Glutamatergic neuron (in vitro differentiated cells): ENCODE data around the gene PGAP6. TPM values are rescaled to one million over a fixed set of nuclear protein-coding genes. Genes with fewer than 3 reads are reported as not detected.
"Not testable (repeated sequence)": the region's sequence is repeated elsewhere in the genome, so short reads cannot be mapped to it uniquely, and the experiment has no call there.

Experiments
- DNase-seq: peaks from one replicate; pipeline ENCODE4 v3.0.0; 2022
- H3K27ac Mint-ChIP-seq: one replicate; pipeline ENCODE4 v1.8.0; 2020; ENCODE audit warnings: mild to moderate bottlenecking, mixed read lengths, inconsistent platforms; ENCODE audit not compliant: unreplicated experiment
- H3K27me3 Mint-ChIP-seq: one replicate; pipeline ENCODE4 v1.8.0; 2020; ENCODE audit warnings: mild to moderate bottlenecking, moderate library complexity, mixed read lengths, inconsistent platforms; ENCODE audit not compliant: unreplicated experiment
- H3K36me3 Mint-ChIP-seq: one replicate; pipeline ENCODE4 v1.8.0; 2020; ENCODE audit warnings: mild to moderate bottlenecking, mixed read lengths, inconsistent platforms; ENCODE audit not compliant: unreplicated experiment
- H3K4me1 Mint-ChIP-seq: one replicate; pipeline ENCODE4 v1.8.0; 2020; ENCODE audit warnings: mild to moderate bottlenecking, low read depth, mixed read lengths, inconsistent platforms; ENCODE audit not compliant: unreplicated experiment
- H3K4me3 Mint-ChIP-seq: one replicate; pipeline ENCODE4 v1.8.0; 2020; ENCODE audit warnings: mild to moderate bottlenecking, mixed read lengths, inconsistent platforms; ENCODE audit not compliant: unreplicated experiment
- H3K9me3 Mint-ChIP-seq: one replicate; pipeline ENCODE4 v1.8.0; 2020; ENCODE audit warnings: mild to moderate bottlenecking, moderate library complexity, mixed read lengths, inconsistent platforms; ENCODE audit not compliant: unreplicated experiment
- CTCF ChIP-seq: fragments of 200-600 bp; sonication (generic); IDR thresholded peaks from one replicate; pipeline ENCODE4 v1.5.0; 2021; ENCODE audit not compliant: partially characterized antibody, unreplicated experiment
- total RNA-seq: library from RNA; stranded (reverse); fragmentation: NEBNext Ultra II Directional; extraction: Animal tissue kit (Norgen Biotek cat#: 25700); gene quantifications from one replicate; pipeline ENCODE4 v1.2.1, GENCODE V29; 2021; ENCODE audit not compliant: unreplicated experiment

Gene PGAP6
- total RNA-seq, 1 donor from 2014 or later = 54.5 TPM

GRCh38 chr16:391885-392335 is 10.1 kb upstream of the PGAP6 start:
- Mint-ChIP-seq H3K4me1 (peaks cover 11% of the 10 kb centered on the region), H3K27ac (no peak overlapping the region), H3K27me3 (peaks cover 3% of the 10 kb centered on the region), H3K4me3 (no peak overlapping the region), H3K9me3 (peaks cover 2% of the 10 kb centered on the region), H3K36me3 (no peaks in the 10 kb centered on the region)
- DNase-seq = peak; percentile 86
- peak; percentile 82 for TF ChIP-seq CTCF

GRCh38 chr16:389352-389751 is 7.6 kb upstream of the PGAP6 start:
- no peak for TF ChIP-seq CTCF
- Mint-ChIP-seq H3K36me3 (no peaks in the 10 kb centered on the region), H3K9me3 (peaks cover 2% of the 10 kb centered on the region), H3K27me3 (no peaks in the 10 kb centered on the region), H3K27ac (no peak overlapping the region), H3K4me1 (peaks cover 17% of the 10 kb centered on the region), H3K4me3 (no peak overlapping the region)
- no peak for DNase-seq

DNA sequence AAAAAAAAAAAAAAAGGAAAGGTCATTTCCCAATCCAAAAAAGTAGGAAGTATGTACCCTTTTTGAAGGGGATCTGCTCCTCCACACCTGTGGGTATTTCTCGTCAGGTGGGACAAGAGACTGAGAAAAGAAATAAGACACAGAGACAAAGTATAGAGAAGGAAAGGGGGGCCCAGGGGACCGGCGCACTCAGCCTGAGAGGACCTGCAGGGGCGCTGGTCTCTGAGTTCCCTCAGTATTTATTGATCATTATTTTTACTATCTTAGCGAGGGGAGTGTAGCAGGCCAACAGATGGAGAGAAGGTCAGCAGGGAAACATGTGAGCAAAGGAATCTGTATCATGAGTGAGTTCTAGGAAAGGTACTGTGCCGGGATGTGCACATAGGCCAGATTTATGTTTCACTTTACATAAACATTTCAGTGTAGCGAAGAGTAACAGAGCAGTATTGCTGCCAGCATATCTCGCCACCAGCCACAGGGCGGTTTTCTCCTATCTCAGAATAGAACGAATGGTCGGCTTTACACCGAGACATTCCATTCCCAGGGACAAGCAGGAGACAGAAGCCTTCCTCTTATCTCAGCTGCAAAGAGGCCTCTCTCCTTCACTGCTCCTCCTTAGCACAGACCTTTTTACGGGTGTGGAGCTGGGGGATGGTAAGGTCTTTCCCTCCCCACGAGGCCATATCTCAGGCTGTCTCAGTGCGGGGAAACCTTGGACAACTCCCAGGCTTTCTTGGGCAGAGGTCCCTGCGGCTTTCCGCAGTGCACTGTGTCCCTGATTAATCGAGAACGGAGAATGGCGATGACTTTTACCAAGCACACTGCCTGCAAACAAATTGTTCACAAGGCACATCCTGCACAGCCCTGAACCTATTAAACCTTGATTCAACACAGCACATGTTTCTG is 6.2 kb upstream of the PGAP6 start:
- Mint-ChIP-seq H3K4me3 (peak overlapping the region; percentile 26), H3K4me1 (peaks cover 26% of the 10 kb centered on the region), H3K27ac (peak overlapping the region; percentile 13)
- H3K27me3 Mint-ChIP-seq, DNase-seq, H3K9me3 Mint-ChIP-seq, H3K36me3 Mint-ChIP-seq: not testable (repeated sequence)

- peaks cover 7% of the 10 kb centered on the region for H3K9me3 Mint-ChIP-seq
- peaks cover 5% of the 10 kb centered on the region for H3K27me3 Mint-ChIP-seq
- no peak overlapping the region for H3K4me3 Mint-ChIP-seq
- no peak for TF ChIP-seq CTCF
- no peak for DNase-seq
- H3K36me3 Mint-ChIP-seq = no peaks in the 10 kb centered on the region
- H3K4me1 Mint-ChIP-seq = peaks cover 28% of the 10 kb centered on the region
- peak overlapping the region; percentile 39 for H3K27ac Mint-ChIP-seq
These were observed 4.9 kb upstream of the PGAP6 start for GRCh38 chr16:386641-387156.

GRCh38 chr16:383326-384051 is 1.7 kb upstream of the PGAP6 start:
- peak overlapping the region; percentile 28 for H3K27ac Mint-ChIP-seq
- no peaks in the 10 kb centered on the region for H3K36me3 Mint-ChIP-seq
- peak overlapping the region; percentile 87 for H3K4me3 Mint-ChIP-seq
- H3K9me3 Mint-ChIP-seq = peaks cover 8% of the 10 kb centered on the region
- peaks cover 5% of the 10 kb centered on the region for H3K27me3 Mint-ChIP-seq
- no peak for TF ChIP-seq CTCF
- peaks cover 28% of the 10 kb centered on the region for H3K4me1 Mint-ChIP-seq
- DNase-seq = no peak
